Pancreas (tissue), 10 donors: ENCODE results near the gene PRKCE. TPM values are rescaled to one million over a fixed set of nuclear protein-coding genes. Genes with fewer than 3 reads are reported as not detected.

Source experiments
- ATAC-seq, 4 donors: fragments of 200-7000 bp; cut with Tn5 transposase; one replicate each; pipeline versions ENCODE4 v1.8.0 to v1.9.1; 2020; ENCODE audit warnings: mild to moderate bottlenecking in 4 of 4, moderate library complexity in 4 of 4
- DNase-seq, 6 donors: peaks; one replicate each; pipeline ENCODE4 v3.0.0-alpha.2; 2020
- FAIRE-seq: peaks from 2 replicates; lab custom pipeline; 2012; peaks lifted over from hg19 to GRCh38; lab: Jason Lieb, UNC
- H3K27ac ChIP-seq, 4 donors: fragments of 200-600 bp; sonication (generic); 1 replicate in 3 of 4; 2 replicates in 1 of 4; pipeline versions ENCODE4 v1.5.0 to v1.8.0; 2020
- H3K27me3 ChIP-seq, 4 donors: fragments of 200-600 bp; one replicate each; pipeline ENCODE4 v1.8.0; 2021
- H3K36me3 ChIP-seq, 3 donors: fragments of 200-600 bp; sonication (generic) in 1 of 3; one replicate each; pipeline versions ENCODE4 v1.5.0 to v1.8.0; 2020 to 2021
- H3K4me1 ChIP-seq, 3 donors: fragments of 200-600 bp; one replicate each; pipeline ENCODE4 v1.8.0; 2021
- H3K4me3 ChIP-seq, 4 donors: fragments of 200-600 bp; sonication (generic) in 2 of 4; one replicate each; pipeline versions ENCODE4 v1.5.0 to v1.8.0; 2020 to 2021
- H3K9me3 ChIP-seq, 4 donors: fragments of 200-600 bp; one replicate each; pipeline ENCODE4 v1.8.0; 2021
- CTCF ChIP-seq, 4 donors: fragments of 200-600 bp; sonication (generic) in 3 of 4; IDR thresholded peaks; one replicate each; pipeline versions ENCODE4 v1.5.0 to v1.8.0; 2021; ENCODE audit warnings: antibody characterized with exemption in 4 of 4
- WGBS, 2 donors: extraction: QIAGEN DNeasy Blood & Tissue Kit; methylation state at CpG; one replicate each; pipeline ENCODE4 v1.1.7; 2013; 5-methylcytosine and 5-hydroxymethylcytosine counted together
- intact Hi-C, 3 donors: fragments of 100-400 bp; cut with DNase I; formaldehyde crosslinking; loops; one replicate each; pipeline versions ENCODE4 v1.11.1 to v1.14.2; 2022
- polyA plus RNA-seq, 2 donors: library from polyadenylated mRNA; stranded (reverse); fragments of 200-250 nt; gene quantifications; one replicate each; pipeline ENCODE4 v1.2.3, GENCODE V29; 2013
- total RNA-seq, 6 donors: library from RNA; stranded (reverse); fragmentation: NEBNext Ultra II Directional in 4 of 6; extraction: Animal tissue kit (Norgen Biotek cat#: 25700) in 4 of 6; gene quantifications; one replicate each; pipeline versions ENCODE4 v1.2.1 to v1.2.4, GENCODE V29; 2021 to 2023
- donor health status: healthy with polysubstance abuse.
- donor health status: DM: no; HTN: no; CAD: no; lungs with moderate emphysema.
- donor health status: DM: no; HTN: no; CAD: no.
- donor health status: control.
- donor health status: control.
- donor health status: Bipolar disorder and iron deficiency.
- donor health status: DM: yes; HTN: yes; CAD: no.
- donor health status: DM: no; HTN: no; CAD: no.
- donor health status: DM: no; HTN: no; CAD: no.
- donor health status: DM: yes; HTN: yes; CAD: no.

Gene PRKCE
- total and polyA plus RNA-seq, 8 donors, result 4.0 to 19.4 (median 10.0) TPM

- WGBS, 2 donors, result 78 to 84% methylated on average over 7 of the region's 7 CpGs
- peaks cover 0 to 5% (median 0%) of the 10 kb centered on the region in 3 donors for H3K4me1 ChIP-seq
- no peaks in the 10 kb centered on the region for H3K36me3 ChIP-seq
- FAIRE-seq (no peak), DNase-seq (no peak), ATAC-seq (no peak)
- TF ChIP-seq CTCF (IDR thresholded peaks at IDR 0.05), result no peak
- no peak overlapping the region for H3K27ac ChIP-seq
- H3K4me3 ChIP-seq, result no peak overlapping the region
- intact Hi-C loops, result no loop called here
- H3K9me3 ChIP-seq, result no peaks in the 10 kb centered on the region
- no peaks in the 10 kb centered on the region for H3K27me3 ChIP-seq
Measured at GRCh38 chr2:46232860-46233259, 581.4 kb downstream of the PRKCE start.

- H3K4me1 ChIP-seq, result no peaks in the 10 kb centered on the region
- 74 to 83% methylated on average over 4 of the region's 4 CpGs for WGBS, 2 donors
- H3K27ac ChIP-seq, result no peak overlapping the region
- ATAC-seq (no peak), FAIRE-seq (no peak), DNase-seq (no peak)
- intact Hi-C loops, result no loop called here
- no peak overlapping the region for H3K4me3 ChIP-seq
- no peak for TF ChIP-seq CTCF (IDR thresholded peaks at IDR 0.05)
- no peaks in the 10 kb centered on the region for H3K27me3 ChIP-seq
- H3K9me3 ChIP-seq, result no peaks in the 10 kb centered on the region
- no peaks in the 10 kb centered on the region for H3K36me3 ChIP-seq
Measured at GRCh38 chr2:46236006-46236875, 584.8 kb downstream of the PRKCE start.

GRCh38 chr2:46236876-46237859 is 585.7 kb downstream of the PRKCE start:
- FAIRE-seq (no peak), ATAC-seq (no peak), DNase-seq (no peak)
- Histone ChIP-seq H3K4me3 (no peak overlapping the region), H3K4me1 (no peaks in the 10 kb centered on the region), H3K9me3 (no peaks in the 10 kb centered on the region), H3K27me3 (no peaks in the 10 kb centered on the region), H3K36me3 (no peaks in the 10 kb centered on the region), H3K27ac (no peak overlapping the region)
- intact Hi-C loops, result no loop called here
- TF ChIP-seq CTCF (IDR thresholded peaks at IDR 0.05), result no peak
- WGBS, 2 donors, result 77 to 83% methylated on average over 8 of the region's 8 CpGs

Other genes starting within 250 kb of the PRKCE start
- gene SRBD1, start 40.4 kb upstream of the PRKCE start, total RNA-seq, result 10 to 100 TPM in 5 of 6 donors, 1 to 10 TPM in 1; 9.7 to 15.4 (median 12.1) TPM
- gene SRBD1, start 40.4 kb upstream of the PRKCE start, polyA plus RNA-seq, result 1 to 10 TPM; 3.2 to 4.6 TPM